Epithelial cell of prostate (primary cell): Measurements from ENCODE around the gene GPSM1.

Experiments used
- DNase-seq: peaks from one replicate; pipeline ENCODE4 v3.0.0-alpha.2; 2011; ENCODE audit warnings: low read depth, low spot score
- H3K27ac ChIP-seq: fragments of 450-650 bp; 2 replicates; pipeline ENCODE4 v1.5.1; 2017; ENCODE audit warnings: mild to moderate bottlenecking

GPSM1 gene

GRCh38 chr9:136290508-136291000 is 36.8 kb upstream of the GPSM1 start:
- no peak overlapping the region for H3K27ac ChIP-seq
- no peak for DNase-seq

DNA sequence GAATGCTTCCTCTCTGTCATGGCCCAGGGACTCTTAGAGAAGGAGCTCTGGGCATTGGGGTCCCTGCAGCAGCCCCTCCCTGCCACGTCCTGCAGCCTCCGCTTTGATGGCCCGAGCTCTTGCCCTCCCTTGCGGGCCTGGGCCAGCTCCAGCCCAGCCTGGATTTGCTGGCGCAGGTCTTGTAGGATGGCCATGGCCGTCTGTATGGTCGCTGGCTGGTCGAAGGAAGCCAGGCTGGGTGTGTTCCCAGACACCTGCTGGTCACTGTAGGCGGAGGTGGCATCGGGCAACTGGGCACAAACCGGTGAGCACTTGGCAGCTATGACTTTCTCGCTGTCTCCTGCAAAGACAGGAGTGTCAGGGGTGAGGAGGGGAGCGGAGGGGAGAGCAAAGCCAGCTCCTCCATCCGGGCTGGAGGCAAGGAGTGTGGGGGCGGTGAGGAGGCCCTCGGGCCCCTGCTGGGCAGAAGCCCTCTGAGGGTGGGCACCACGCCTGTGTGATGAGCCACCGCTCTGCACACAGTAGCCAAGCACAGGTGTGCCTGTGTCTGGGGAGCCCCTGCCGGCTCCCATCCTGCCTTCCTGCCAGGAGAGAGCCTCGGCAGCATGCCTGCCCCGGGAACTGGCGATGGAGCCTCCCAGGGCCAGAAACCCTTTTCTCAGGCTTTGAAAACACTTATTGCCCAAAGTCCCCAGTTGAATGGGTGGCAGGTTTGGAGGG is 35.9 kb upstream of the GPSM1 start:
- no peak overlapping the region for H3K27ac ChIP-seq

DNA sequence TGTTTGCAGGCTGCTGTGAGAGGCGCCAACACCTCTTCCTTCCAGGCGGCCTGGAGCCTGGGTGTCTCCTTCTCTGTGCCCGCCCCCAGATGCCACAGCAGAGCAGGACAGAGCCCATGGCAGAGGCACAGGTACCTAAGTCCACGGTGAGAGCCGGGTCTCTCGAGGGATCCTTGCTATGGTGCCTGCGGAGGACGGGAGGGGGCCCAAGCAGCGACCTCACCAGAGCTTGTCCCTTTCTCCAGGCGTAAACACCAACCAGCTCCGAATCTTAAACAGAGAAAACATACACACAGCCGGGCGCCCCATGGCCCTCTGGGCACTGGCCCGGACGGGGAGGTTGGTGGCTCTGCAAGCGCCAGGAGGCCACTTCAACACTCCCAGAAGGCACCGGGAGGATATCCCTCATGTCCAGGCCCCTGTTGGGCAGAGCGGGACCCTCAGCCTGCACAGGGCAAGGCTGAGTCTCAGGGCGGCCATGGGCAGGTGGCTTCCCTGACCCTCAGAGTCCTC is 35.3 kb upstream of the GPSM1 start:
- no peak overlapping the region for H3K27ac ChIP-seq

More for the DNA sequence above, 35.9 kb upstream of the GPSM1 start:
- DNase-seq = no peak

GRCh38 chr9:136292591-136293448 is 34.5 kb upstream of the GPSM1 start:
- DNase-seq = no peak
- no peak overlapping the region for H3K27ac ChIP-seq

More for the DNA sequence above, 35.3 kb upstream of the GPSM1 start:
- DNase-seq = no peak

DNA sequence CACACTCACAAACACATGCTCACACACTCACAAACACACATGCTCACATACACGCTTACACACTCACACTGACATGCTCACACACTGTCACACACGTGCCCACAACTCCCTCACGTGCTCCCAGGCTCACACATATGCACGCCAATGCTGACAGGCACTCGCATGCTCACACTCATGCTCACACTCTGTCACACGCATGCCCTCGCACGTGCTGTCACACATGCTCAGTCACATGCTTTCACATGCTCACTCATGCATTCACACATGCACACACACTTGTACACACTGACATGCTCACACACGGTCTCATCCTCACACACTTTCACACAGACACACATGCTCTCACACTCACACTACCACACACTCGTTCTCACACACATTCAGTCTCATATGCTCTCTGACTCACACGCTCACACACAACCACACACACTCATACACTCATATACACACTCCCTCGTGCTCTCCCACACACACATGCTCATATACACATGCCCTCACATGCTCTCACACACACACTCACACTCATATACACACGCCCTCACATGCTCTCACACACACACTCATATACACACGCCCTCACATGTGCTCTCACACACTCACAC is 33.8 kb upstream of the GPSM1 start:
- H3K27ac ChIP-seq = no peak overlapping the region
- no peak for DNase-seq

DNA sequence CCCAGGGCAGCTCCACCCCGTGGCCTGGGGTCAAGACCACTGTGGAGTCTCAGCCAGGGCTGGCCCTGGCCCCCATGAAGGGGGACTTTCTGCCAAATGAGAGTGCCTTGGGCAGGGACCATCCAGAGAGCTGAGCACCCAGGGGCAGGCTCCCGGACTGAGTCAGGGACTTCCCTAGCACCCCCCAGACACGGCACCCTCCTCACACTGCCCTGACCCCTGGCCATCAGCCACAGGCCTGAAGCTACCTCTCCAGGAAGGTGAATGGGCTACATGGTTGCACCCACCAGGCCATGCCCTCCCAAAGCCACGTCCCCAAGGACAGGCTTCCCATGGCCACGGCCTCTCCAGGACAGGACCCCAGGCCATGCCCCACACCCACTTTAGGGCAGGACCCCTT is 32.9 kb upstream of the GPSM1 start:
- H3K27ac ChIP-seq = no peak overlapping the region
- DNase-seq = no peak

DNA sequence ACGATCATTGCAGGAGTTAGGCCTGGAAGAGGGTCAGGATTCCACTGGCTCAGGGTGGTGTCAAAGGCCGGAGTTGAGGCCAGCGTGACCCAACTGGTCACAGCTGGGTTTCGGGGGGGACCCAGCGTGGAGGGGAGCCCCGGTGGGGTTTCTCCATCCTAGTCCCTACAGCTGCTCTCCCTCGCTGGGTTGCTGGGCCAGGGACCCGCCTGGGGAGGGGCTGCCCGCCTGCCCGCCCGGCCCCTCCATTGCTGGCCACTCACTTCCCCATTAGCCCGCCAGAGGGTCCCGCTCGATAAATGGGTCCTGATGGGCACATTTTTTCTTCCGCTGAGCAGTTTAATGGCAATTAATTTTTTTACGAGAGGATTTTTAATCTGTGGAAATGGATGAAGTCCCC is 32.3 kb upstream of the GPSM1 start:
- H3K27ac ChIP-seq = no peak overlapping the region
- no peak for DNase-seq

DNA sequence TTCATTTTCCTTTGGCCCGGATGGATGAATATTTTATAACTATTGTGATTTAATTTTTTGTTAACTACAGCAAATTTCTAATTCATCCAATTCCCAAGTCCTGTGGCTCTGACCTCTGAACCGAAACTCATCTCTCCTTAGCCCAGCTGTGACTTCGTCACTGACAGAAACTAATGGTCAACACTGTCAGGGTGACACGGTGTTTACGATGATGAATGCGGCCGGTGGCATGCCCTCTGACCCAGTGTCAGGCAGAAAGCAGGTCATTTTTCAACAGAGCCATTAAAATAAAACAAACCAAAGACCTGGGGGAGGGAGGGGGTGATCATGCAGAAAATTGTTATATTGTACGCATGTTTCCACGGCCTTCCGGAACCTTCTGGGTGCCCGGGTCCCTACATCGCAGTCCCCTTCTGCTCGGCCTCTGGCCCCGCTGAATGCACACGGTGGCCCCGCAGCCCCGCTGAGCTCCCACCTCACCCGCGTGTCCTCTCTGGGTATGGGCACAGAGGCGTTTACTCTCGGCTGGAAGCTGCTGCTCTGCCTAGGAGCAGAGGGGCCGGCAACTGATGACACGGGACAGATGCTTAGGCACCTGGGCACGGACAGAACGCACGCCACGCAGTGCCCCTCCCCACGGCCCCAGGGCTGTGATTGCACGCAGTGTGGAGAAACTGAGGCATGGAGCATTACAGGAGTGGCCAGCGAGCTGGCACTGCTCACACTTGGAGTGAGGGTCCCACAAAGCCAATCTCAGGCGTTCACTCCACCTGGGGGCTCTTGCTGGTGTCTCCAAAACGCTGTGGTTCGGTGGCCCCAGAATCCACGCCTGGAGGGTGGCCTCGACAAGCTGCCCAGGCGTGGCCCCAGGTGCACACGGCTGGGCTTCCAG is 31.6 kb upstream of the GPSM1 start:
- no peak overlapping the region for H3K27ac ChIP-seq
- no peak for DNase-seq

DNA sequence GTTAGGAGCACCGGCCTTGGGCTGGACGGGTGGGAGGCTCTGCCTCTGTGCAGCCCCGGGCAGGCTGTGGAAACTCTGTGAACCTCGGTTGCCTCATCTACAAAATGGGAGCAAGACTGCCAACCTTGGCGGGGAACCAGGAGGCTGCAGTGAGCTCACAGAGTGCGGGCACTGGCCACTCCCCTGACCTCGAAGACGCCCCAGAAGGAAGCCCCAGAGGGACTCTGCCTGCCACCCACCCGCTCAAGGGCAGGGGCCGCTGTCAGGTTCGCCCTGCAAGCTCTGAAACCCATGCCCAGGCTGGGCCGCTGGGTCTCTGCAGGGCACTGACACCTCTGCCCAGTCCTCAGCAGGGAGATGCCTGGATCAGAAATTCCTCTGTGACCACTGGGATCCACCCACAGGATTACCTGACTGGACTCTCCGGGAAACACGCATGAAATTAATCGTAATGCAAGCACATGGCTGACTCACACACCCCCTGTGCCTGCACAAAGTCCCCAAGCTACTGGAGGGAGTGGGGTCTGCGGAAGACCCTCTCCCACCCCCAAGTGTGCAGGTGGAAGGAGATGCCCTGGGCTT is 30.8 kb upstream of the GPSM1 start:
- no peak for DNase-seq
- H3K27ac ChIP-seq = no peak overlapping the region

- DNase-seq = peak; percentile 46
These were observed 30.2 kb upstream of the GPSM1 start for GRCh38 chr9:136297016-136297691.

GRCh38 chr9:136297766-136298735 is 29.3 kb upstream of the GPSM1 start:
- no peak for DNase-seq
- H3K27ac ChIP-seq = no peak overlapping the region

More at GRCh38 chr9:136297016-136297691, 30.2 kb upstream of the GPSM1 start:
- H3K27ac ChIP-seq = no peak overlapping the region

DNA sequence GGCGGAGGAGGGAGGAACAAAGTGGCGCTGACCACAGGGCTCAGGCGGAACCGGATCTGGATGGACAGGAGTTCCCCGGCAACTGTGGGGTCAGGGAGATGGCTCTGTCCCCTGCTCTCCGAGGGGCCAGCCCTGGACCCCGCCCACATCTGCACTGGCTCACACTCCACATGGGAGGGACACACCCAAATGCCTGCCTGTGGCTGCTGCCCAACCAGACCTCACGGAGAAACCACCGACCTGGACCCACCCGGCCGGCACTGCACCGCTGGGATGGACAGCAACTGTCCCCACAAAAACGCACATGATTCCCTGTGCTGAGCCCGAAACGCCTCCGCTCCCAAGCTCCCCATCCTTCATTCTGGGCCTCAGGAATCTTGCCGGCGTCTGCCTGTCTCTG is 28.2 kb upstream of the GPSM1 start:
- DNase-seq = no peak
- H3K27ac ChIP-seq = no peak overlapping the region

DNA sequence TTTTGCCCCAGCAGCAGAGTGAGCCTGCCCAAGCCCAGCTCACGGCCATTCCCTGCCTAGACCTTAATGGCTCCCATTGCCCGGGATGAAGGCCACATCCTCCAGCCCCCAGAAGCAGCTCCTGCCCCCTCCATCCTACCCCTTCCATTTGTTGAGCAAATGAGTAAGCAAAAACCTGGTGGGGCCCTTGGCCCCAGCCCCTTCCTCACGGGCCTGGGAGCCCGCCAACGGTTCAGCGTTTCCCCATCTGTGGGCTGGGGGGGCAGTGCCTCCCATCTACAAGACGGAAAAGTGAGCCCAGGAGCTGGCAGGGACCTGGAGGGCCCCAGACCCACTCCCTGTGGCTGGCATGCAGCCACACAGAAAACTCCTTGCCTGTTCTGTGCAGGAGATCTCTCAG is 27.8 kb upstream of the GPSM1 start:
- H3K27ac ChIP-seq = no peak overlapping the region
- DNase-seq = no peak

DNA sequence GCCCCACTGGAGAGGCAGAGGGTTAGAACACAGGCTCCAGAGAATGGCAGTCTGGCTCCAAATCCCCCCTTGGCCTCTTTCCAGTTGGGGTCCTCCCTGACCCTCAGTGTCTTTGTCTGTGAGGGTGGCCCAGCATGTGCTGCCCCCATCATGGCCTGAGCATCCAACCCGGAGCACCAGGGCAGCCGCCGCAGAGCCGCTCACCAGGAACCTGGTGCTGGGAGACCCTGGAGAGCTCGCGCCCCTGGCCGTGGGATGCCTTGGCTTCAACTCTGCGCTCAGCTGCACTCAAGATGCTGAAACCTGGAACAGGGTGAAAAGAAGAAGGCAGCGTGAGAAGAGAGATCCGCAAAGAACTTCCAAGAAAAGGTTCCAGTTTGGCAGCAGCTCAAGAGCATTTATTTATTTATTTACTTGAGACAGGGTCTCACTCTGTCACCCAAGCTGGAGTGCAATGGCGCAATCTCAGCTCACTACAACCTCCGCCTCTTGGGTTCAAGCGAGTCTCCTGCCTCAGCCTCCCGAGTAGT is 27.3 kb upstream of the GPSM1 start:
- H3K27ac ChIP-seq = no peak overlapping the region
- no peak for DNase-seq

DNA sequence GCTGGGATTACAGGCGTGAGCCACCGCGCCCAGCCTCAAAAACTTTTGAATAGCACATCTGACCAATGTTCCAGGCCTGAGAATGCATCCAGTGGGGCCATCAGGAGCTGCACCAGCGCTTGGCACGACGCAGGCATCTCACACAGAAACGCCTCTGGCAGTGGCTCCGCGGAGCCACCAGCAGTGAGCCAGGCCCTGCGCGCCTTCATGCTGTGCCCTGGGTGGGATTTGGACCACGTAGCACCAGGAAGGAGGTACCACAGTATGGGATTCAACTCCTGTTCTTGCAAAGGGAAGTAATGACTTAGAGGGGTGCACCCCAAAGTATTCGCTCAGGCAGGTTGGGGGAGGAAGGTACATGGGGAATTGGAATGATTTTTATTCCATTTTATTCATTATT is 26.5 kb upstream of the GPSM1 start:
- H3K27ac ChIP-seq = no peak overlapping the region
- no peak for DNase-seq

DNA sequence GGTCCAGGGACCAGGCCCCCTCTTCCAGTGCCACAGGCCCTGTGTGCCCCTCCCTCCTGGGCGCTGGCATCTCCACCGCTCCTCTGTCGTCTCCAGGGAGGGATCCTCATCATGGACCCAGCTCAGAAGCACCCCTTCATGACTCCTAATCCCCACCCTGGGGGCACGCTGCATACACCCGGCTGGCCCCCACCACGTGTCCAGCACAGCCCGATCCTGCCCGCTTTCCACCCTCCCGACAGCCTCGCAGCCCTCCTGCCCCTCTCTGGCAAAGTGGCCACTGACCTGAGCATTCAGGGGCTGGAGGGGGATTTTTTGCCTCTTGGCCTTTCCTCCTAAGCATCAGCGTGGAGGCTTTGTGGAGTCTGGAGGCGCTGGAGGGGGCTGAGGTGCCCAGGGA is 24.8 kb upstream of the GPSM1 start:
- no peak for DNase-seq
- no peak overlapping the region for H3K27ac ChIP-seq

GRCh38 chr9:136303066-136303824 is 24.1 kb upstream of the GPSM1 start:
- no peak for DNase-seq
- H3K27ac ChIP-seq = no peak overlapping the region
